GM18907 (cell line): ENCODE results near the gene NTN1.

Experiments
- ATAC-seq: cut with Tn5 transposase; IDR thresholded peaks from one replicate; pipeline ENCODE4 v1.9.1; 2021; ENCODE audit warnings: mild to moderate bottlenecking, moderate library complexity; ENCODE audit not compliant: unreplicated experiment

NTN1 gene

GRCh38 chr17:9004961-9005285 is 16.4 kb upstream of the NTN1 start:
- no peak for ATAC-seq

- ATAC-seq, result no peak
These were observed 15.0 kb upstream of the NTN1 start for GRCh38 chr17:9006175-9006767.

GRCh38 chr17:9007052-9007714 is 14.1 kb upstream of the NTN1 start:
- no peak for ATAC-seq

- ATAC-seq, result no peak
These were observed 12.2 kb upstream of the NTN1 start for GRCh38 chr17:9009096-9009495.

- ATAC-seq, result no peak
These were observed 11.6 kb upstream of the NTN1 start for GRCh38 chr17:9009737-9010136.

- no peak for ATAC-seq
These were observed 10.3 kb upstream of the NTN1 start for GRCh38 chr17:9011001-9011400.

GRCh38 chr17:9016941-9017552 is 4.3 kb upstream of the NTN1 start:
- ATAC-seq, result no peak

- no peak for ATAC-seq
These were observed 2.6 kb upstream of the NTN1 start for GRCh38 chr17:9018726-9019125.

GRCh38 chr17:9020096-9020823 is 1.1 kb upstream of the NTN1 start:
- peak; percentile 5 for ATAC-seq

GRCh38 chr17:9020824-9021157 is 519 bp upstream of the NTN1 start:
- ATAC-seq, result peak; percentile 22

GRCh38 chr17:9021992-9022572 is 772 bp downstream of the NTN1 start:
- ATAC-seq, result peak; percentile 9

GRCh38 chr17:9022573-9023391 is 1.5 kb downstream of the NTN1 start:
- ATAC-seq, result no peak

- ATAC-seq, result no peak
These were observed 2.3 kb downstream of the NTN1 start for GRCh38 chr17:9023392-9024218.

- no peak for ATAC-seq
These were observed 3.2 kb downstream of the NTN1 start for GRCh38 chr17:9024497-9024896.

GRCh38 chr17:9026741-9027140 is 5.4 kb downstream of the NTN1 start:
- no peak for ATAC-seq

- no peak for ATAC-seq
These were observed 7.1 kb downstream of the NTN1 start for GRCh38 chr17:9028202-9028987.

- ATAC-seq, result no peak
These were observed 7.8 kb downstream of the NTN1 start for GRCh38 chr17:9028988-9029570.

GRCh38 chr17:9032151-9032550 is 10.8 kb downstream of the NTN1 start:
- no peak for ATAC-seq

- ATAC-seq, result no peak
These were observed 11.3 kb downstream of the NTN1 start for GRCh38 chr17:9032583-9032982.
